ENCODE results near the gene PCDHA13. TPM values are rescaled to one million over a fixed set of nuclear protein-coding genes. Genes with fewer than 3 reads are reported as not detected.

PCDHA13 gene
- total and polyA plus RNA-seq, 10 donors = 0.20 to 0.79 (median 0.29) TPM; not detected in 3

DNA sequence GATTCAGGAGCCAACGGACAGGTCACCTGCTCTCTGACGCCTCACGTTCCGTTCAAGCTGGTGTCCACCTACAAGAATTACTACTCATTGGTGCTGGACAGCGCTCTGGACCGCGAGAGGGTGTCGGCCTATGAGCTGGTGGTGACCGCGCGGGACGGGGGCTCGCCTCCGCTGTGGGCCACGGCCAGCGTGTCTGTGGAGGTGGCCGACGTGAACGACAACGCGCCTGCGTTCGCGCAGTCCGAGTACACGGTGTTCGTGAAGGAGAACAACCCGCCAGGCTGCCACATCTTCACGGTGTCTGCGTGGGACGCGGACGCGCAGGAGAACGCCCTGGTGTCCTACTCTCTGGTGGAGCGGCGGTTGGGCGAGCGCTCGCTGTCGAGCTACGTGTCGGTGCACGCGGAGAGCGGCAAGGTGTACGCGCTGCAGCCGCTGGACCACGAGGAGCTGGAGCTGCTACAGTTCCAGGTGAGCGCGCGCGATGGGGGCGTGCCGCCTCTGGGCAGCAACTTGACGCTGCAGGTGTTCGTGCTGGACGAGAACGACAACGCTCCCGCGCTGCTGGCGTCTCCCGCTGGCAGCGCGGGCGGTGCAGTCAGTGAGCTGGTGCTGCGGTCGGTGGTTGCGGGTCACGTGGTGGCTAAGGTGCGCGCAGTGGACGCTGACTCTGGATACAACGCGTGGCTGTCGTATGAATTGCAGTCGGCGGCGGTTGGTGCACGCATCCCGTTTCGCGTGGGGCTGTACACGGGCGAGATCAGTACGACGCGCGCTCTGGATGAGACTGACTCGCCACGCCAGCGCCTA lies 24.5 kb upstream of the PCDHA13 start:
- no peak for DNase-seq
- Histone ChIP-seq H3K9me3 (peaks cover 0 to 70% (median 50%) of the 10 kb centered on the region in 8 donors), H3K27ac (no peak overlapping the region), H3K4me1 (no peaks in the 10 kb centered on the region), H3K4me3 (no peak overlapping the region), H3K36me3 (no peaks in the 10 kb centered on the region), H3K27me3 (replicated peaks in 1 of 7) (peaks cover 0 to 73% (median 6%) of the 10 kb centered on the region in 7 donors)
- TF ChIP-seq POLR2AphosphoS5 (IDR thresholded peaks at IDR 0.05) (no peak), POLR2A (IDR thresholded peaks at IDR 0.05) (no peak)
- TF ChIP-seq, protein P1, sequence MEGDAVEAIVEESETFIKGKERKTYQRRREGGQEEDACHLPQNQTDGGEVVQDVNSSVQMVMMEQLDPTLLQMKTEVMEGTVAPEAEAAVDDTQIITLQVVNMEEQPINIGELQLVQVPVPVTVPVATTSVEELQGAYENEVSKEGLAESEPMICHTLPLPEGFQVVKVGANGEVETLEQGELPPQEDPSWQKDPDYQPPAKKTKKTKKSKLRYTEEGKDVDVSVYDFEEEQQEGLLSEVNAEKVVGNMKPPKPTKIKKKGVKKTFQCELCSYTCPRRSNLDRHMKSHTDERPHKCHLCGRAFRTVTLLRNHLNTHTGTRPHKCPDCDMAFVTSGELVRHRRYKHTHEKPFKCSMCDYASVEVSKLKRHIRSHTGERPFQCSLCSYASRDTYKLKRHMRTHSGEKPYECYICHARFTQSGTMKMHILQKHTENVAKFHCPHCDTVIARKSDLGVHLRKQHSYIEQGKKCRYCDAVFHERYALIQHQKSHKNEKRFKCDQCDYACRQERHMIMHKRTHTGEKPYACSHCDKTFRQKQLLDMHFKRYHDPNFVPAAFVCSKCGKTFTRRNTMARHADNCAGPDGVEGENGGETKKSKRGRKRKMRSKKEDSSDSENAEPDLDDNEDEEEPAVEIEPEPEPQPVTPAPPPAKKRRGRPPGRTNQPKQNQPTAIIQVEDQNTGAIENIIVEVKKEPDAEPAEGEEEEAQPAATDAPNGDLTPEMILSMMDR (IDR thresholded peaks at IDR 0.05 in 8 of 11, conservative IDR thresholded peaks at IDR 0.05 in 3 of 11) = no peak
- WGBS, 5 donors = 57 to 67% (median 66%) methylated on average over 62 to 94 of the region's 94 CpGs; no CpG with 5 or more reads in 1 of the 5 donors
- intact Hi-C loops (cut with DNase I; ENCODE audit: low total_unique reads) = no loop called here

DNA sequence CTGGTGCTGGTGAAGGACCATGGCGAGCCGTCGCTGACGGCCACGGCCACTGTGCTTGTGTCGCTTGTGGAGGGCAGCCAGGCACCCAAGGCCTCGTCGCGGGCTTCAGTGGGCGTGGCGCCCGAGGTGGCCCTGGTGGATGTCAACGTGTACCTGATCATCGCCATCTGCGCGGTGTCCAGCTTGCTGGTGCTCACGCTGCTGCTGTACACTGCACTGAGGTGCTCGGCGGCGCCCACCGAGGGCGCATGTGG lies 24.0 kb upstream of the PCDHA13 start:
- Histone ChIP-seq H3K4me1 (no peaks in the 10 kb centered on the region), H3K27ac (no peak overlapping the region), H3K27me3 (replicated peaks in 1 of 7) (peaks cover 0 to 73% (median 6%) of the 10 kb centered on the region in 7 donors), H3K36me3 (no peaks in the 10 kb centered on the region), H3K4me3 (no peak overlapping the region), H3K9me3 (peaks cover 0 to 71% (median 54%) of the 10 kb centered on the region in 8 donors)
- no peak for TF ChIP-seq POLR2AphosphoS5 (IDR thresholded peaks at IDR 0.05)
- TF ChIP-seq POLR2A (IDR thresholded peaks at IDR 0.05) = no peak
- TF ChIP-seq, protein P1 (IDR thresholded peaks at IDR 0.05 in 8 of 11, conservative IDR thresholded peaks at IDR 0.05 in 3 of 11) = no peak
- DNase-seq = no peak
- WGBS, 5 donors = 57 to 72% (median 61%) methylated on average over 5 to 22 of the region's 22 CpGs; no CpG with 5 or more reads in 1 of the 5 donors
- intact Hi-C loops (cut with DNase I; ENCODE audit: low total_unique reads) = no loop called here

DNA sequence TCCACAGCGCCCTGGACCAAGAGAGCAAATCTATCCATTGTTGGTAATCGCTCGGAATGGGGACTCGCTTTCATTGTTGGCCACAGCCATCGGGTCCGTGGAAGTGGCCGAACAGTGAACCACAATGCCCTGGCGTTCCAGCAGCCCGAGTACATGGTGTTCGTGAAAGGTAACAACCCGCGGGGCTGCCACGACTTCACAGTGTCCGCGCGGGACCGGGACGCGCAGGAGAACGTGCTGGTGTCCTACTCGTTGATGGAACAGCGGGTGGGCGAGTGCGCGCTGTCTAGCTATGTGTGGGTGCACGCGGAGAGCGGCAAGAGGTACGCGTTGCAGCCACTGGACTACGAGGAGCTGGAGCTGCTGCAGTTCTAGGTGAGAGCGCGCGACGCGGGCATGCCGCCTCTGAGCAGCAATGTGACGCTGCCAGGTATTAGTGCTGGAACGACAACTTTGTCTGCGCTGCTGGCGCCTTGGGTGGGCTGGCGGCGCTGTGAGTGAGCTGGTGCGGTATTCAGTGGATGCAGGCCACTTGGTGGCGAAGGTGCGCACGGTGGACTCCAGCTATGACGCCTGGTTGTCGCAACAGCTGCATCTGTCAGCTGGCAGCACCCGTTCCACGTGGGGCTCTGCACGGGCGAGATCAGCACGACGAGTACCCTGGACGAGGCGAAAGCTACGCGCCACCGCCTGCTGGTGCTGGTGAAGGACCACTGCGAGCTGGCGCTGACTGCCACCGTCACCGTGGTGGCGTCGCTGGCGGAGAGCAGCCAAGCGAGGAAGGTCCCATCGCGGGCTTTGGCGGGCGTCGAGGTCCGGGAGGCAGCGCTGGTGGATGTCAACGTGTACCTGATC lies 19.3 kb upstream of the PCDHA13 start:
- no peak for DNase-seq
- intact Hi-C loops (cut with DNase I; ENCODE audit: low total_unique reads) = no loop called here
- no peak for TF ChIP-seq POLR2A (IDR thresholded peaks at IDR 0.05)
- TF ChIP-seq, protein P1 (IDR thresholded peaks at IDR 0.05 in 8 of 11, conservative IDR thresholded peaks at IDR 0.05 in 3 of 11) = no peak
- no peak for TF ChIP-seq POLR2AphosphoS5 (IDR thresholded peaks at IDR 0.05)

More for the DNA sequence above, 19.3 kb upstream of the PCDHA13 start:
- H3K36me3 ChIP-seq = no peaks in the 10 kb centered on the region
- 43 to 58% (median 57%) methylated on average over 28 to 76 of the region's 76 CpGs for WGBS, 5 donors
- H3K4me3 ChIP-seq = no peak overlapping the region
- H3K4me1 ChIP-seq = no peaks in the 10 kb centered on the region
- peaks cover 0 to 68% (median 0%) of the 10 kb centered on the region in 7 donors for H3K27me3 ChIP-seq (replicated peaks in 1 of 7)
- no peak overlapping the region for H3K27ac ChIP-seq
- peaks cover 0 to 50% (median 34%) of the 10 kb centered on the region in 8 donors for H3K9me3 ChIP-seq
